ENCODE data around the gene TNFSF13B.

The TNFSF13B gene

DNA sequence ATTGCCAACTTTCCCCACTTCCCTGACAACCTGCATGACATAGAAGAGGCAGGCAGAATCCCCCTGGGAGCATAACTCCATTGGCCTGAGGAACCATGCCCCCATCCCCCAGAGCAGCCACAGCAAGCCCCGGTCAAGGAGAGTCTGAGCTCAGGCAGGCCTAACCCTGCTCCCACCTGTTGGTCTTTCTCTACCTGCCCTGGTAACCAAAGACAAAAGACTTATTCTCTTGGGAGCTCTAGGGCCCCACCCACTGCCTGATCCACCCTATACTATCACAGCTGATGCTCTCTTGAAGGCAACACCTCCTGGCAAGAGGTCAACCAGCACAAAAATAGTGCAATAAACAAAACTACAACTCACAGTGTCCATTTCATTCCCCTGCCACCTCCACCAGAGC is 59.3 kb downstream of the TNFSF13B start:
- in situ Hi-C loops (cut with MboI; ENCODE audit: low pct_unique_long_range_greater_than_20kb, low sequenced_read_pairs) = loop anchor here (25.0 kb wide), 1 partner anchor 558 kb away; no protein-coding TSS in a partner anchor
- DNase-seq = no peak

DNA sequence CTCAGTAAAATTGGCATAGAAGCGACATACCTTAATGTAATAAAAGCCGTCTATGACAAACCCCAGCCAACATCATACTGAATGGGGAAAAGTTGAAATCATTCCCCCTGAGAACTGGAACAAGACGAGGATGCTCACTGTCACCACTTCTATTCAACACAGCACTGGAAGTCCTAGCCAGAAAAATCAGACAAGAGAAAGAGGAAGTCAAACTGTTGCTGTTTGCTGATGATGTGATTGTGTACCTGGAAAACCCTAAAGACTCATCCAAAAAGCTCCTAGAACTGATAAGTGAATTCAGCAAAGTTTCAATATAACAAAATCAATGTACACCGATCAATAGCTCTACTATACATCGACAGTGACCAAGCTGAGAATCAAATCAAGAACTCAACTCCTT is 63.3 kb downstream of the TNFSF13B start:
- in situ Hi-C loops (cut with MboI; ENCODE audit: low pct_unique_long_range_greater_than_20kb, low sequenced_read_pairs) = loop anchor here (25.0 kb wide), 1 partner anchor 555 kb away; no protein-coding TSS in a partner anchor
- no peak for DNase-seq

DNA sequence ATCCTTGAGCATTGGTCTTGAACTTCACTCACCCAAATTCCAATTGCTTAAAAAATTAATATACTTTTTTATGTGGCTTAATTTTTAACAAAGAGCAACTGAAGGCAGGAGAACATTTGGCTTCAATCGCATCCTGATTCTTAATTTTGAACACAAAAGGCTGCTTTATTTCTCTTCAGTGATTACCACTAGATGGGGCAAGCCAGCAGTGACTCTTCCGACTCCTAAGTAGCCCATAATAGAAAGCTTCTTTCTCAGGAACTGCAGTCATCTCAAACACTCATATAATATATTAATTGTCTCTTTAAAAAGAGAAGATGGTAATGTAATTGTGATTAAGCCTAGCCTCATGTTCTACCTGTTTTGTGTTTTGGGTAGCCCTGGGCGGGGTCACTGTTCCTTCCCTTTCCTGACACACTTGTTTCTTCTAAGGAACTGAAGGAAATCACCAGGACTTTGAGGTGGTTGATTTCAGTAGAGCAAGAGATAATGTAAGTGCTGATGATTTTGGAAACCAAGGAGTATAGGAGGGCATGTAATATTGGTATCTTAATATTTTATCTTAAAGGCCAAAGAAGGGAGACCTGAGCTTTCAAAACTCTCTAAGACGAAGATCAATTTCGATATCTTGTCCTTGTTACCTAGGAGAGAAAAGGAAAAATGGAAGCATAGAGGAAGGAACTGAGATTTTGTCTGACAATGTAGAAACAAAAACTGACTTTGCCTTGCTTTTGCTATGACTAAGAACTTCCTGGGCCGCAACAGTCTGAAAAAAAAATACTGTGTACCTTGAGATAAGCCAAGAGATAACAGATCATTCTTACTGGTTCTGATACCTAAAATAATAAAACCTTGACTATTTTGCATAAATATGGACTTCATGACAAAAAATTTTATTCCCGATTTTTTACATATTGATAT is 73.1 kb downstream of the TNFSF13B start:
- peak; percentile 32 for DNase-seq
- in situ Hi-C loops (cut with MboI; ENCODE audit: low pct_unique_long_range_greater_than_20kb, low sequenced_read_pairs) = loop anchor here (25.0 kb wide), 1 partner anchor 545 kb away; no protein-coding TSS in a partner anchor

DNA sequence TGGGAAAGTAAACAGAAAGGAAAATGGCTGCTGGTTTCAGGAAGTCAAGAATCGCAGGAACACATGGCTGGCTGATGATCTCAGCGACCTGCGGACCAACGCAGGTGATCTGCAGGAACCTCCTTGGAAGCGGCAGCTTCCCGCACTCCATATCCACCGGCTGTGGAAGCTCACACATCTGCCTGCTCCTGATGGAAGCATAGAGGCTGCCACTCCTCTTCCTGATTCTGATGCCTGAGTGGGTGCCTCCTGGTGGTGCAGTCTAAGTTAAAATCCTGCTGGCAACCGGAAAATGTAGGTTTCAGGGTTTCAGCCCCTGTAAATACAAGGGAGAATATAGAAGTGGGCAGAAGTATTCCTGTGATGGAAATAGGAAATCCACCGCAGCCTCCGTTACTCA is 75.5 kb downstream of the TNFSF13B start:
- DNase-seq = no peak
- in situ Hi-C loops (cut with MboI; ENCODE audit: low pct_unique_long_range_greater_than_20kb, low sequenced_read_pairs) = loop anchor here (25.0 kb wide), 1 partner anchor 542 kb away; no protein-coding TSS in a partner anchor

DNA sequence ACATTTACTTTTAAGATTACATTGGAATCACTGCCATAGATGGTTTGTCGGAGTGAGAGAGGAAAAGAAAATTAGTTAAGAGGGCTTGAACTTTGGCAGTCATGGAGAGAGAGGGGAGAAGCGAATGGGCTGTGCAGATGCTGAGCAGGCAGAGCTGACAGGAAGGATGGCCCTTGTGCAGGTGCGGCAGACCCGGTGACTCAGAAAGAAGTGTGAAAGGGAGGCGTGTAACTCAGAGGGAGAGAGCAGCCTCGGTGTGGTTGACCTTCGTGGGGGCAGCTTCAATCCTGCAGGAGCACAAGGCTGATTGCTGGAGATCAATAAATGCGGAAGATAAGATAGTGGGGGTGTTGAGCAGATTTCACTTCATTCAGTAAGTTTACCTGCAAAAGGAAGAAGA is 76.9 kb downstream of the TNFSF13B start:
- no peak for DNase-seq
- in situ Hi-C loops (cut with MboI; ENCODE audit: low pct_unique_long_range_greater_than_20kb, low sequenced_read_pairs) = loop anchor here (25.0 kb wide), 1 partner anchor 541 kb away; no protein-coding TSS in a partner anchor

DNA sequence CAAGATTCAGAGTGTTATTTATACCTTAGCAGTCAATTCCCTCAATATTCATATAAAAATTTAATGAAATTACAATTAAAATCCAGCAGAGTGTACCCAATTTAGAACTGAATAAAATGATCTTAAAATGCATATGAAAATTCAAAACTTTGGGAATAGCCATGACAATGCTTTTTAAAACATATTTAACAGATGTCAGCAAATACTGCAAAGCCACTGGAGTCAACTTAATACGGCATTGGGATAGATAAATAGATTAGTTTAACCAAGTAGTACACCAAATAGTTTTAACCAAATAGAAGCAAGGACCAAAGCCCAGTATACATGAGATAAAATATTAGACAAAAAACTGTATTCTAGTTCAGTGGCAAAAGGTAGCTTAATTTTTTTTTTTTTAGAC is 79.8 kb downstream of the TNFSF13B start:
- in situ Hi-C loops (cut with MboI; ENCODE audit: low pct_unique_long_range_greater_than_20kb, low sequenced_read_pairs) = loop anchor here (25.0 kb wide), 1 partner anchor 538 kb away; no protein-coding TSS in a partner anchor
- no peak for DNase-seq

DNA sequence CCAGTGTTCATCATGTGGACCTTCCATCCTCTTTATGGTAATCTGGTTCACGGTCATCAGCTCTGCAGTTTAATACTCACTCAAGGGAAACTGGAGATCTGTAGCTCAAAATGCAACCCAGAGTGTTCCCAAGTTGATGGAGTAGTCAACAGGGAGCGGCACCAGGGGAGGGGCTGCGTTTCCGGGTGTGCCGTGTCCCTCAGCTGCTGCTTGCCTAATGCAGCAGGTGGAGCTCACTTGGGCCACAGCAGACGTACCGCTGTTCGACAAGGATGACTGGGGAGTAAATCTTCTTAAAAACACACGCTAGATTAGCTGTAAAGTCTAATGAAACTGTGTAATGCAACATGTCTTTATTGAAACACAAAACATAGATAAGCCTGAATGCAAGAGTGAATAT is 81.1 kb downstream of the TNFSF13B start:
- in situ Hi-C loops (cut with MboI; ENCODE audit: low pct_unique_long_range_greater_than_20kb, low sequenced_read_pairs) = no loop called here
- DNase-seq = no peak

DNA sequence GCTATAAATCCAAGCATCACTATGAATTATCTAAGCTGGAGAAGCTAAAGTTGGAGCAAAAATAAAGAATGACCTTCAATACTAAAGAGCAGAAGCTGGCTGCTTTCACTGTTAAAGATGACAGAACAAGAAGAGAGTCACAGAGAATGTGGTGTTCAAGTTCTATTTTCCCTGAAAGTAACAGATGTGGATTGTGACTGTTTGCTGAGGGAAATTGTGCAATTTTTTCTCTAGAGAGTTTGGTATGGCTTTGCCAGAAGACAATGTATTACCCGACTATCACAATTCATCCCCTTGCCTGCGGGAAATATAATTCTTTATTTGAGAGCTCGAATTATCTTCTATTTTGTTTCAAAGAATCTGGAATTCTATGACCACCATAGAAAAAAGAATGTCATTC is 83.1 kb downstream of the TNFSF13B start:
- no peak for DNase-seq

DNA sequence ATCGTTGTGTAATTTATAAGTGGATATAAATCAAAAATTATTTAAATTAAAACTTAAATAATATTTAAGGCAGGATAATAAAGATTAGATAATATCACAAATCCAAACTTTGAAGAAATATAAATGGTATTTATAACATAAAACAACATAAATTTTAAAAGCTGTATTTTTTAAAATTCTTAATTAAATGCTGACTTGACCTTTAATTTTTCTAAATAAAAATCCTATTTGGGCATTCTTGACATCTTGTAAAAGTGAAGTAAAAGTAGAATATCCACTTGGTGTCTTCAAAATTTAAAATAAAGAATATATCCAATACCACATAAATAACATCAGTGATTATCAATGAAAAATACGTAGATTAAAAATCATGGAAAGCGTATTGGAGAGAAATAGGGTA is 87.7 kb downstream of the TNFSF13B start:
- no peak for DNase-seq
- in situ Hi-C loops (cut with MboI; ENCODE audit: low pct_unique_long_range_greater_than_20kb, low sequenced_read_pairs) = no loop called here

More for the DNA sequence above, 83.1 kb downstream of the TNFSF13B start:
- in situ Hi-C loops (cut with MboI; ENCODE audit: low pct_unique_long_range_greater_than_20kb, low sequenced_read_pairs) = no loop called here

All from KBM-7 (cell line).